AG04449 (cell line): Measurements from ENCODE around the gene PDHA2.

Experiments
- CTCF ChIA-PET: fragments of 350-600 bp; formaldehyde crosslinking; extraction: SDS; loops from one replicate; lab custom pipeline; 2021; ENCODE audit warnings: antibody characterized with exemption; lab: Yijun Ruan, JAX
- POLR2A ChIA-PET: fragments of 400-600, 350-600 bp; formaldehyde crosslinking; extraction: SDS; loops from one replicate; lab custom pipeline; 2020; ENCODE audit warnings: antibody characterized with exemption, inconsistent platforms; lab: Yijun Ruan, JAX
- DNase-seq: peaks from one replicate; pipeline ENCODE4 v3.0.0-alpha.2; 2010; ENCODE audit warnings: low read depth, low spot score
- H3K4me3 ChIP-seq: 2 replicates; pipeline ENCODE4 v1.5.1; 2011; ENCODE audit warnings: low read depth, mild to moderate bottlenecking, control low read depth, low read length
- TF ChIP-seq, protein P1 (sequence below): IDR thresholded peaks from one replicate; pipeline ENCODE4 v1.5.1; 2011; ENCODE audit warnings: mild to moderate bottlenecking, moderate library complexity, low read length, control low read depth, inconsistent platforms; ENCODE audit not compliant: insufficient read depth; ENCODE audit errors: missing control alignments

Gene PDHA2

DNA sequence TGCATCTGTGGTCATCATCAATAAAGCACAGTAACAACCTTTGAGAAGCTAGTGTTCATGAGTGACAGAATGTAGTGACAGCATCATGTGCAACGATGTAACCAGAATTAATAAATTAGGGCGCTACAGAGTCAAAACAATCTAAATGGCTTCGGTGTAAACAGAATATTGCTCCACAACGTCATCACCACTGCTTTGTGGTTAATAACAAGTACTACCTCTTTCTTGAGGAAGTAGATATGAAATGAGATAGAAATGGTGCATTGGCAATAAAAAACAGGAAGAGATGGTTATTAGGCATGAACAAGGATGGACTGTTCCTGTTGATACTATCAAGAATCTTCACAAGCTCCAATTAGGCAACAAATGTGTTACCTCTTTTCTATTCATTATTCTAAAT lies 8.7 kb upstream of the PDHA2 start:
- no peak for DNase-seq
- no peak overlapping the region for H3K4me3 ChIP-seq
- TF ChIP-seq, protein P1, sequence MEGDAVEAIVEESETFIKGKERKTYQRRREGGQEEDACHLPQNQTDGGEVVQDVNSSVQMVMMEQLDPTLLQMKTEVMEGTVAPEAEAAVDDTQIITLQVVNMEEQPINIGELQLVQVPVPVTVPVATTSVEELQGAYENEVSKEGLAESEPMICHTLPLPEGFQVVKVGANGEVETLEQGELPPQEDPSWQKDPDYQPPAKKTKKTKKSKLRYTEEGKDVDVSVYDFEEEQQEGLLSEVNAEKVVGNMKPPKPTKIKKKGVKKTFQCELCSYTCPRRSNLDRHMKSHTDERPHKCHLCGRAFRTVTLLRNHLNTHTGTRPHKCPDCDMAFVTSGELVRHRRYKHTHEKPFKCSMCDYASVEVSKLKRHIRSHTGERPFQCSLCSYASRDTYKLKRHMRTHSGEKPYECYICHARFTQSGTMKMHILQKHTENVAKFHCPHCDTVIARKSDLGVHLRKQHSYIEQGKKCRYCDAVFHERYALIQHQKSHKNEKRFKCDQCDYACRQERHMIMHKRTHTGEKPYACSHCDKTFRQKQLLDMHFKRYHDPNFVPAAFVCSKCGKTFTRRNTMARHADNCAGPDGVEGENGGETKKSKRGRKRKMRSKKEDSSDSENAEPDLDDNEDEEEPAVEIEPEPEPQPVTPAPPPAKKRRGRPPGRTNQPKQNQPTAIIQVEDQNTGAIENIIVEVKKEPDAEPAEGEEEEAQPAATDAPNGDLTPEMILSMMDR = no peak
- ChIA-PET CTCF (no interaction called here), POLR2A (no interaction called here)

DNA sequence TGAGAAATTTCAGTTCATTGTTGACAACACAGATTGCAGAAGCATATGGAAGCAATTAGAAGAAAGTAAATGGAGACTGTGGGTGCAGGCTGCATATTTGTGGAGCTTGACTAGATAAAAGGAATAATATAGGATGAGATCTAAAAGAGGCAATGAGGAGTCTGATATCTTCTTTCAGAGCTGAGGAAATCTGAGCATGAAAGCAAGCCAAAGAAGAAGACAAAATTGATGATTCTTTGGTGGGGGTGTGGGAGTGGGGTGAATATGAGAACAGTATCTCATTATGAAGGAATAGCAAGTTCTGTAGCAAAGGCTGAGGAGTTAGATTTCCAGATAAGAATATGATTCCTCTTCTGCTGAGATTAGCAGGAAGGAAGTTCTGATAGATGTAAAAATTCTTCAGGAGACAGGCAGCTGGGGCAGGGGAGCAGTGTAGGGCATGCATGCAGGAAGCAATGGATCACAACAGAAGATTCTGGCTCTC lies 6.1 kb upstream of the PDHA2 start:
- ChIA-PET CTCF (no interaction called here), POLR2A (no interaction called here)
- TF ChIP-seq, protein P1 = no peak
- DNase-seq = no peak
- no peak overlapping the region for H3K4me3 ChIP-seq

DNA sequence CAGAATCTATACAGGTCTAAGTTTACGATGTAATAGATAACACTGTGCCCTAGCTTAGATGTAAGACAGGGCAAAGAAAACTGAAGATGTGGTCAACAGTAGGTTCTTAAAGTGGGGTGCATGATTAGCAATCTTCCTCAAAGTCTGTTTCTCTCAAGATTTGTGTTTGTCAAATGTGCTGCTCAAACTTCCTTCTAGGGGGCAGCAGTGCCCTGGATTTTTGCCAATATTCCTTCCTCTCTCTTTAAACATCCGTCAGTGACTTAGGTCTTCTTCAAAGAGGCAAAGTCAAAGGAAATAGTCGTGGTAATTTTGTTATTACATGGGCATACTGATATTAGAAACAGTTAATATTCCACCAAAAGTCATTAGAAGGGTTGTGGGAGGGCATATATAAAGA lies 4.2 kb upstream of the PDHA2 start:
- CTCF ChIA-PET = no interaction called here
- POLR2A ChIA-PET = no interaction called here
- no peak overlapping the region for H3K4me3 ChIP-seq
- no peak for DNase-seq
- TF ChIP-seq, protein P1 = no peak

DNA sequence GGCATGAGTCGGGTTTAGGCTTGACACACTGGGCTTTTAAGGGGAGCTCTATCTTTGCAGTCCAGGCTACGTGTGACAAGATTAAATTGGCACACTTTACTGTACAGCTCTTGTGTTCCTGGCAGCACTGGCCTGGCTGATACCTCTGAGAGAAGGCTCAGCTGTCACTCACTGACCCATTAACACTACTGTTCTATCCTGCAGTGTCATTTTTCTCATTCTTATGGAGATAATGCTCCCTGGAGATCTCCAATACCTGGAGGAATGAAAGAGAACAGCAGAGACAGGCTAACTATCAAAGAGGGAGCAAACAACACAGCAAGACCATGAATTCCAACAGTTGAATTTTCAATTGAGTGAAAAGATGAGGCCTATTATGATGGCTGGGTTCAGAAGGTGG lies 1.7 kb upstream of the PDHA2 start:
- CTCF ChIA-PET = no interaction called here
- DNase-seq = no peak
- no peak overlapping the region for H3K4me3 ChIP-seq
- TF ChIP-seq, protein P1 = no peak
- POLR2A ChIA-PET = no interaction called here

DNA sequence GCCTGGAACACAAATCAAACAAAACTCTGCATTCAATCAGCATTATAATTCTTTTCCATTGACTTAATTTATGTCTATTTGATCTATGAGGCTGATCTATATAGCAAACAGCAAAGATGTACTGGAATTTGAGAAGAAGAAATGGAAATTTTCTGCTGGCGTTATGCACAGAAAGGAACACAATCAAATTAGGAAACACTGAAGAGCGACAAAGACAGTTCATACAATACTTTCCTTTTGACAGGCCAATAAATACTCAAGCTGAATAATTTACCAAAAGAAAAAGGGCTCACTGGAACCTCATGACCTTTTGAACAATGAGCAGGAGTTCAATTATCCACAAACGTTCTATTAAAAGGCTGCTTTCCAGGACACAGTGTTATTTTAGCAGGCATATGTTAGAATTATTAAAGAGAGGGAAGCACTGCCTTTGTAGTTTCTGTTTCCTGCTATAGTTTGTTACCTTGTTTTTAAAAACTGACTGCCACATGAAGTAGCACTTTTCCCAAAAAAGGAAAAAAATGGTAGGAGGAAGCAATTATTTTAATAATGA lies 8.1 kb downstream of the PDHA2 start:
- POLR2A ChIA-PET = no interaction called here
- TF ChIP-seq, protein P1 = no peak
- H3K4me3 ChIP-seq = no peak overlapping the region
- CTCF ChIA-PET = no interaction called here
- DNase-seq = no peak

- ChIA-PET CTCF (no interaction called here), POLR2A (no interaction called here)
- DNase-seq = no peak
- H3K4me3 ChIP-seq = no peak overlapping the region
- TF ChIP-seq, protein P1 = no peak
Measured at GRCh38 chr4:95850161-95850560, 10.3 kb downstream of the PDHA2 start.
